Measurements from ENCODE around the gene MACROD2. TPM values are rescaled to one million over a fixed set of nuclear protein-coding genes. Genes with fewer than 3 reads are reported as not detected.
A peak's percentile ranks its signal among the peaks of the same experiment; 100 is the strongest.
"Not testable (repeated sequence)": the region's sequence is repeated elsewhere in the genome, so short reads cannot be mapped to it uniquely, and the experiment has no call there.

Gene MACROD2
- polyA plus RNA-seq, 1 donor, result 5.4 TPM

DNA sequence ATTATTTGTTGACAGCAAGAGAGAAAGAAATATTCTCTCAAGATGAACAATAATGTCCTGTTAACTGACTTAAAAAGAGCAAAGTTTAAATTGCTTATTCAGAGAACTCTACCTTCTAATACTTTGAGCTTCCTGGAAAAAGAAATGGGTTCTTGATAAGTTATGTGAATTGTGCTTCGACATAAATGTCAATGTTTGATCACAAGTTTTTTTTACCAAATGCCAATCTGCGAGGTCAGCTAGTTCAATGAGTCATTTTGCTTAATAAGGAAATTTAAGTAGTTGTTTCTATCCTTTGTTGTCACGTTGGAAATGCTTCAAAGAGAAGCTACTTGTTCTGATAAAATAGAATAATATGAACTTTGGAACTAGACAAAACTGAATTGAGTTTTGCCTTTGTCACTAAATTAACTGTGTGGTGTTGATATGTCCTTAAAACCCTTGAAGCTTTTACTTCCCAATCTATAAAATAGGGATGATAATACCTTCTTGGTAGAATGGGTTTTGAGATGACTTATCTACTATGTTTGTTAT lies 984.2 kb downstream of the MACROD2 start:
- 7% methylated on average over 2 of the region's 3 CpGs for WGBS (ENCODE audit: insufficient coverage, low lambda C conversion rate)
- Histone ChIP-seq H3K27me3 (ENCODE audit: control insufficient read depth, insufficient read depth, low read length) (no peaks in the 10 kb centered on the region), H3K36me3 (ENCODE audit: control insufficient read depth, insufficient read depth, low read length) (no peaks in the 10 kb centered on the region), H3K4me3 (ENCODE audit: low read length) (no peak overlapping the region), H3K27ac (ENCODE audit: low read length) (peak overlapping the region; percentile 32), H3K9me3 (ENCODE audit: control insufficient read depth, low read depth, low read length) (peaks cover 17% of the 10 kb centered on the region), H3K4me1 (ENCODE audit: control insufficient read depth, insufficient read depth, low read length) (peaks cover 11% of the 10 kb centered on the region)
- DNase-seq, result peak; percentile 54 to 88

- WGBS (ENCODE audit: insufficient coverage, low lambda C conversion rate), result no CpG with 5 or more reads among the region's 3 CpGs
Measured at GRCh38 chr20:14981486-14981885, 986.2 kb downstream of the MACROD2 start.

GRCh38 chr20:14982324-14982723 lies 987.0 kb downstream of the MACROD2 start:
- H3K9me3 ChIP-seq (ENCODE audit: control insufficient read depth, low read depth, low read length), result peaks cover 17% of the 10 kb centered on the region
- not testable (repeated sequence) for H3K27me3 ChIP-seq (ENCODE audit: control insufficient read depth, insufficient read depth, low read length); H3K27ac ChIP-seq (ENCODE audit: low read length); H3K36me3 ChIP-seq (ENCODE audit: control insufficient read depth, insufficient read depth, low read length); DNase-seq; H3K4me3 ChIP-seq (ENCODE audit: low read length)
- no CpG with 5 or more reads among the region's 1 CpG for whole genome bisulfite sequencing (ENCODE audit: insufficient coverage, low lambda C conversion rate)
- H3K4me1 ChIP-seq (ENCODE audit: control insufficient read depth, insufficient read depth, low read length), result peaks cover 31% of the 10 kb centered on the region

More at GRCh38 chr20:14981486-14981885, 986.2 kb downstream of the MACROD2 start:
- Histone ChIP-seq H3K9me3 (ENCODE audit: control insufficient read depth, low read depth, low read length) (peaks cover 17% of the 10 kb centered on the region), H3K4me1 (ENCODE audit: control insufficient read depth, insufficient read depth, low read length) (peaks cover 24% of the 10 kb centered on the region)
- not testable (repeated sequence) for DNase-seq; H3K27me3 ChIP-seq (ENCODE audit: control insufficient read depth, insufficient read depth, low read length); H3K27ac ChIP-seq (ENCODE audit: low read length); H3K4me3 ChIP-seq (ENCODE audit: low read length); H3K36me3 ChIP-seq (ENCODE audit: control insufficient read depth, insufficient read depth, low read length)

- Histone ChIP-seq H3K9me3 (ENCODE audit: control insufficient read depth, low read depth, low read length) (peaks cover 17% of the 10 kb centered on the region), H3K4me3 (ENCODE audit: low read length) (no peak overlapping the region), H3K4me1 (ENCODE audit: control insufficient read depth, insufficient read depth, low read length) (peaks cover 27% of the 10 kb centered on the region), H3K27me3 (ENCODE audit: control insufficient read depth, insufficient read depth, low read length) (no peaks in the 10 kb centered on the region), H3K36me3 (ENCODE audit: control insufficient read depth, insufficient read depth, low read length) (no peaks in the 10 kb centered on the region), H3K27ac (ENCODE audit: low read length) (peak overlapping the region; percentile 79)
- 84% methylated on average over 2 of the region's 3 CpGs for WGBS (ENCODE audit: insufficient coverage, low lambda C conversion rate)
- DNase-seq, result no peak
Measured at GRCh38 chr20:14984305-14984704, 989.0 kb downstream of the MACROD2 start.

DNA sequence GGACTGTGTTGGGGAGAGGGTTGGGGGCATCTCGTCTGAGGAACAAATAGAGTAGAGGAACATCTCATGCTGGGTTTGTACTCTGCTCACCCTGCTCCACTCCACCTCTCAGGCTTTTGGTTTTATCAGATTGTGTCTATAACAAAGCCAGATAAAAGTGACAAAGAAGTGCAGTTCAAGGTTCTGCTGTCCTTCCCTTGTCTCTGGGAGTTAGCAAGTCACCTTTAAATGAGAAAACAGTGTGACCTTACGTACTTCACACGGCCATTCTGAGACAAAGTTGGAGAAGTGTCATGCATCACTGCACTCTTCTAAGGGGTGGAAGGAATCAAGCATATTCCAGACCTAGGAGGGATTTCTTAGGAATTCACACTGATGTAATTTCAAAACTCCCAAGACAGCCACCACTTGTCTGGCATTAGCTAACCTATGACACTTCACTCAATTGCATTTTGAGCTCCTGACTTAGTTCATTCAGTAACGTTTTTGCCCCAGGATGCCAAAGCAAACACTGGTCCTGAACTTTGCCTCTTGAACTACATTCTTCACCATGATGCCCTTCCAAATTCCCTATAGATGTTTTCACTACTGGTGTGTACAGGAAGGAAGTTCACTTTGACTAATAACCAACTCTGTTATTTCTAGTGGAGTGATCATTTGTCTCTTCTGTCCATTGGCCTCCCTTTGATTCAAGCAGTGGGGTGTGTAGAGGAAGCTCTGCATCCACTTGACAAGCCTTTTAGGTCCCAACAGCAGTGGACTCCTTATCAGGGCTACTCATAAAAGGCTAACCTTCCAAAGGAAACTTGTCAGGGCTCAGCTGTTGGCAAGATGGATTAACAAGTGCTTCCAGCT lies 989.7 kb downstream of the MACROD2 start:
- WGBS (ENCODE audit: insufficient coverage, low lambda C conversion rate), result no CpG with 5 or more reads among the region's 4 CpGs
- H3K4me1 ChIP-seq (ENCODE audit: control insufficient read depth, insufficient read depth, low read length), result peaks cover 27% of the 10 kb centered on the region

GRCh38 chr20:14986026-14986655 lies 990.8 kb downstream of the MACROD2 start:
- WGBS (ENCODE audit: insufficient coverage, low lambda C conversion rate), result 16% methylated on average over 2 of the region's 4 CpGs
- no peaks in the 10 kb centered on the region for H3K36me3 ChIP-seq (ENCODE audit: control insufficient read depth, insufficient read depth, low read length)
- H3K27ac ChIP-seq (ENCODE audit: low read length), result peak overlapping the region; percentile 79

More for the DNA sequence above, 989.7 kb downstream of the MACROD2 start:
- Histone ChIP-seq H3K27ac (ENCODE audit: low read length) (peak overlapping the region; percentile 79), H3K4me3 (ENCODE audit: low read length) (no peak overlapping the region), H3K36me3 (ENCODE audit: control insufficient read depth, insufficient read depth, low read length) (no peaks in the 10 kb centered on the region), H3K9me3 (ENCODE audit: control insufficient read depth, low read depth, low read length) (peaks cover 17% of the 10 kb centered on the region), H3K27me3 (ENCODE audit: control insufficient read depth, insufficient read depth, low read length) (no peaks in the 10 kb centered on the region)
- peak; percentile 37 to 65 for DNase-seq

DNA sequence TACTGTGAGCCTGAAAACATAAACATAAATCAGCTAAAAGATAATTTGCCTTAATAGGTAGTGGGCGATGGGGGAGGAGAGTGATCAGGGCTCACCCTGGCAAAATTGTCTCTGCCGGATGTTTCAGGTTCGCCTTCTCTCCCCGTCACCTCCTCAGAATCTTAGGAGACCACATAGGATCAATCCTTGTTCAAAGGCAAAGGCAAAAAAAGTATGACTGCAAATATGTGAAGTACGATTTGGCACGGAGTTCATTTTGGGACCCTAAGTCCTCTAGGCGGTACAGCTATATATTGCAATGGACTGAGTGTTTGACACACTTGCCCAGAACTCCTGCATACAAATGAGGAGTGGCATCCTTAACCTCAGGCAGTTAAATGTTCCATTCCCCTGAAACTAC lies 991.3 kb downstream of the MACROD2 start:
- Histone ChIP-seq H3K27me3 (ENCODE audit: control insufficient read depth, insufficient read depth, low read length) (no peaks in the 10 kb centered on the region), H3K4me1 (ENCODE audit: control insufficient read depth, insufficient read depth, low read length) (peaks cover 27% of the 10 kb centered on the region), H3K4me3 (ENCODE audit: low read length) (no peak overlapping the region), H3K27ac (ENCODE audit: low read length) (peak overlapping the region; percentile 79), H3K36me3 (ENCODE audit: control insufficient read depth, insufficient read depth, low read length) (no peaks in the 10 kb centered on the region), H3K9me3 (ENCODE audit: control insufficient read depth, low read depth, low read length) (peaks cover 13% of the 10 kb centered on the region)
- peak in 1 of 2 donors; percentile 77 for DNase-seq
- WGBS (ENCODE audit: insufficient coverage, low lambda C conversion rate), result 33% methylated on average over 1 of the region's 7 CpGs

More at GRCh38 chr20:14986026-14986655, 990.8 kb downstream of the MACROD2 start:
- Histone ChIP-seq H3K4me3 (ENCODE audit: low read length) (no peak overlapping the region), H3K27me3 (ENCODE audit: control insufficient read depth, insufficient read depth, low read length) (no peaks in the 10 kb centered on the region), H3K9me3 (ENCODE audit: control insufficient read depth, low read depth, low read length) (peaks cover 13% of the 10 kb centered on the region), H3K4me1 (ENCODE audit: control insufficient read depth, insufficient read depth, low read length) (peaks cover 27% of the 10 kb centered on the region)
- DNase-seq, result peak; percentile 92 to 97

DNA sequence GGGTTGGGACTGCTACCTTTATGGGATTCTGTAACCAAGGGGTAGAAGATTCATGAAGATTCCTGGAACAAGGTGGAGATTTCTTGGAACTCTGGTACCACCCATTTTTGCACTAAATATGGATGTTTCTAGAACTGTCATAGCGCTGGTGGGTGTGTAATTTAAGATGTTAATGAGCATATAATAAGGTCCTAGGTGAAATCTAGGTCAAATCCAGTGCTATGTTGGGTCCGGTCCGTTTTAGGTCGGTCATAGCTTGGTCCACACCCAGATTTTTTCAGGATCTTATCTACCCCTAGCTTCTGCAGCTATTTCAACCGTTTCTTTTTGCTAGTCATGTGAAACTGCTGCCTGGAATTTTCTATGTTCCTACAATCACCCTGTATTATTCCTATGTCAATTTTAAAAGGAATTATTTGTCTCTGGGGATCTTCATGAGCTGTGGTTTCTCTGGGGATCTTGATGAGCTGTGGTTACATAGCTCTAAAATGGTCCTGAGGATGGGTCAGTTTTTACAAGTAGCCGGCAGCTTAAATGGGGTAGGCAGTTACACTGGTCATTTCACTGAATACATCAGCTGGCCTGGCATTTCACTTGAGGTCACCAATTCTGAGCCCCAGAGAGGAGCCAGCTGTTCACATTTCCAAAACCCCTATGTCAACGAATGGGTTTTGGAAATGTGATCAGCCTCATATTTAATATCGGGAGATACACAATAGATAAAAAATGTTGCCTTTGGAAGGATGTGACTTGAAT lies 994.4 kb downstream of the MACROD2 start:
- H3K36me3 ChIP-seq (ENCODE audit: control insufficient read depth, insufficient read depth, low read length), result no peaks in the 10 kb centered on the region
- no peak overlapping the region for H3K4me3 ChIP-seq (ENCODE audit: low read length)
- H3K27me3 ChIP-seq (ENCODE audit: control insufficient read depth, insufficient read depth, low read length), result no peaks in the 10 kb centered on the region
- H3K4me1 ChIP-seq (ENCODE audit: control insufficient read depth, insufficient read depth, low read length), result peaks cover 17% of the 10 kb centered on the region
- H3K9me3 ChIP-seq (ENCODE audit: control insufficient read depth, low read depth, low read length), result no peaks in the 10 kb centered on the region
- WGBS (ENCODE audit: insufficient coverage, low lambda C conversion rate), result 80% methylated on average over 1 of the region's 8 CpGs
- no peak overlapping the region for H3K27ac ChIP-seq (ENCODE audit: low read length)
- DNase-seq, result no peak

DNA sequence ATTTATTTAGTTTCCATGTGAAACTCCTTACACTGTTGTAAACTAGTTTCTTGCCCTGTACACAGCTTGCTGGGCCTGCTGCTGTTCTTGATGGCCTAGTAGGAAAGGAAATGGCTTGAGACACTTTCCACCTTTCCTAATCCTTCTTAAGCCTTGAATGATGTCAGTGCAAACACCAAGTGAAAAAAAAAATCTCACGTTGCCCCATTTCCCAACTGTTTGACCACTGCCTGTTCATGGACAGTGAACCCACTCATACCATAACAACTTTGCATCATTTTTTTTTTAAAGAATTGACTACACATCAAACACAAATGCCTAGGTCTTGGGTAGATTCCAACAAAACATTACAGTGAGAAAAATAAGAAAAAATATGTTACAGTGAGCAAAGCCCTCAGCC lies 995.7 kb downstream of the MACROD2 start:
- no peaks in the 10 kb centered on the region for H3K36me3 ChIP-seq (ENCODE audit: control insufficient read depth, insufficient read depth, low read length)
- no peak for DNase-seq
- H3K9me3 ChIP-seq (ENCODE audit: control insufficient read depth, low read depth, low read length), result no peaks in the 10 kb centered on the region
- no CpG with 5 or more reads among the region's 1 CpG for WGBS (ENCODE audit: insufficient coverage, low lambda C conversion rate)
- no peak overlapping the region for H3K4me3 ChIP-seq (ENCODE audit: low read length)
- peaks cover 7% of the 10 kb centered on the region for H3K4me1 ChIP-seq (ENCODE audit: control insufficient read depth, insufficient read depth, low read length)
- no peak overlapping the region for H3K27ac ChIP-seq (ENCODE audit: low read length)
- H3K27me3 ChIP-seq (ENCODE audit: control insufficient read depth, insufficient read depth, low read length), result no peaks in the 10 kb centered on the region

- Histone ChIP-seq H3K4me1 (ENCODE audit: control insufficient read depth, insufficient read depth, low read length) (peaks cover under 1% of the 10 kb centered on the region), H3K4me3 (ENCODE audit: low read length) (no peak overlapping the region), H3K36me3 (ENCODE audit: control insufficient read depth, insufficient read depth, low read length) (no peaks in the 10 kb centered on the region), H3K27me3 (ENCODE audit: control insufficient read depth, insufficient read depth, low read length) (no peaks in the 10 kb centered on the region), H3K27ac (ENCODE audit: low read length) (no peak overlapping the region), H3K9me3 (ENCODE audit: control insufficient read depth, low read depth, low read length) (no peaks in the 10 kb centered on the region)
- no peak for DNase-seq
Measured at GRCh38 chr20:14992153-14992552, 996.8 kb downstream of the MACROD2 start.
